K562 (cell line): ENCODE results near the gene MYO10. TPM values are rescaled to one million over a fixed set of nuclear protein-coding genes. Genes with fewer than 3 reads are reported as not detected.

ENCODE experiments used
- ATAC-seq: fragments of 200-7000 bp; cut with Tn5 transposase; 3 replicates; pipeline ENCODE4 v1.9.1; 2020; ENCODE audit warnings: moderate library complexity
- BruUV-seq: library from RNA; stranded (reverse); fragments of 400-500 nt; replicated peaks from 2 replicates; lab custom pipeline; 2021; lab: Mats Ljungman, UMichigan
- CTCF ChIA-PET: fragments of 300-600 bp; formaldehyde crosslinking; extraction: SDS; loops from one replicate; lab custom pipeline; 2021; ENCODE audit warnings: low intra/inter-chr PET ratio; lab: Yijun Ruan, JAX
- POLR2A ChIA-PET: fragments of 300-600, 350-650 bp; sonication (Branson Sonifier 250); formaldehyde crosslinking; extraction: SDS; loops from one replicate; lab custom pipeline; 2021; ENCODE audit warnings: antibody characterized with exemption, inconsistent platforms; lab: Yijun Ruan, JAX
- DNase-seq, 4 experiments: peaks; one replicate each; pipeline versions ENCODE4 v3.0.0 to v3.0.0-alpha.2; 2011 to 2018; ENCODE audit warnings: low spot score in 3 of 4, mixed read lengths in 3 of 4; ENCODE audit errors: extremely low read depth in 1 of 4
- FAIRE-seq: peaks from 2 replicates; lab custom pipeline; 2011; peaks lifted over from hg19 to GRCh38; lab: Jason Lieb, UNC
- H2AFZ ChIP-seq: 2 replicates; pipeline ENCODE4 v1.6.0; 2011; ENCODE audit warnings: low read depth, low read length, control low read depth, inconsistent platforms
- H3K27ac ChIP-seq: fragments of 200-600 bp; 3 replicates; pipeline ENCODE4 v1.8.0; 2011; ENCODE audit warnings: low read depth, mild to moderate bottlenecking, control low read depth, inconsistent platforms, low read length, moderate library complexity, mixed read lengths; ENCODE audit errors: extremely low read depth
- H3K27me3 ChIP-seq, 2 experiments: fragments of 300-600 bp in 1 of 2; 2 replicates in 1 of 2; 3 replicates in 1 of 2; pipeline versions ENCODE4 v1.6.0 to v1.8.0; 2011; ENCODE audit warnings: inconsistent platforms in 2 of 2, low read length in 2 of 2, mild to moderate bottlenecking in 1 of 2, mixed read lengths in 1 of 2, moderate library complexity in 1 of 2; ENCODE audit not compliant: control insufficient read depth in 2 of 2, insufficient read depth in 2 of 2
- H3K36me3 ChIP-seq: fragments of 300-600 bp; 3 replicates; pipeline ENCODE4 v1.8.0; 2011; ENCODE audit warnings: mild to moderate bottlenecking, low read length, inconsistent platforms; ENCODE audit not compliant: control insufficient read depth, insufficient read depth
- H3K4me1 ChIP-seq, 2 experiments: fragments of 200-600 bp in 1 of 2; replicated peaks in 1 of 2; 2 replicates in 1 of 2; 3 replicates in 1 of 2; pipeline versions ENCODE4 v1.5.1 to v1.8.0; 2011; ENCODE audit warnings: inconsistent platforms in 2 of 2, low read length in 2 of 2, mild to moderate bottlenecking in 1 of 2, mixed read lengths in 1 of 2, moderate library complexity in 1 of 2; ENCODE audit not compliant: control insufficient read depth in 2 of 2, insufficient read depth in 2 of 2
- H3K4me2 ChIP-seq: 2 replicates; pipeline ENCODE4 v1.6.1; 2011; ENCODE audit warnings: low read length, control low read depth, inconsistent platforms, mixed read lengths; ENCODE audit not compliant: insufficient read depth
- H3K4me3 ChIP-seq: fragments of 200-600 bp; sonication (generic), shearing (Covaris generic); 2 replicates; pipeline ENCODE4 v1.5.1; 2016; ENCODE audit warnings: control low read depth, inconsistent platforms
- H3K79me2 ChIP-seq: fragments of 200-600 bp; 3 replicates; pipeline ENCODE4 v1.8.0; 2011; ENCODE audit warnings: low read length, inconsistent platforms; ENCODE audit not compliant: control insufficient read depth, insufficient read depth
- H3K9ac ChIP-seq, 2 experiments: 2 replicates each; pipeline versions ENCODE4 v1.6.0 to v1.6.1; 2011; ENCODE audit warnings: low read depth in 2 of 2, low read length in 2 of 2, control low read depth in 1 of 2, inconsistent platforms in 1 of 2, mild to moderate bottlenecking in 1 of 2, mixed read lengths in 1 of 2; ENCODE audit not compliant: insufficient read depth in 1 of 2
- H3K9me1 ChIP-seq: one replicate; pipeline ENCODE4 v1.6.0; 2011; ENCODE audit warnings: inconsistent platforms, mild to moderate bottlenecking, low read length, moderate library complexity; ENCODE audit not compliant: control insufficient read depth, insufficient read depth
- H3K9me3 ChIP-seq: replicated peaks from 2 replicates; pipeline ENCODE4 v1.5.1; 2011; ENCODE audit warnings: low read depth, low read length, inconsistent platforms; ENCODE audit not compliant: control insufficient read depth, insufficient read depth
- H4K20me1 ChIP-seq: replicated peaks from 2 replicates; pipeline ENCODE4 v1.6.1; 2011; ENCODE audit warnings: low read length, inconsistent platforms, mixed read lengths; ENCODE audit not compliant: control insufficient read depth, insufficient read depth
- BRCA1 ChIP-seq, 2 experiments: fragments of 450-650 bp in 1 of 2; sonication (generic) in 1 of 2; formaldehyde crosslinking in 1 of 2; IDR thresholded peaks; 2 replicates each; pipeline versions ENCODE4 v1.5.0 to v1.6.1; 2017 to 2020; ENCODE audit warnings: mild to moderate bottlenecking in 1 of 2, missing genetic modification reagents in 1 of 2
- ESRRA ChIP-seq: fragments of 450-650 bp; IDR thresholded peaks from 2 replicates; pipeline ENCODE4 v1.6.1; 2014; ENCODE audit warnings: low read depth, mild to moderate bottlenecking, moderate library complexity, borderline replicate concordance
- ESRRB ChIP-seq: fragments of 250-450 bp; sonication (Bioruptor Pico); IDR thresholded peaks from 2 replicates; pipeline ENCODE4 v1.5.0; 2020; ENCODE audit warnings: mild to moderate bottlenecking, moderate library complexity, borderline replicate concordance
- FOXP1 ChIP-seq: sonication (generic); formaldehyde crosslinking; IDR thresholded peaks from 2 replicates; pipeline ENCODE4 v1.8.0; 2022; ENCODE audit warnings: mild to moderate bottlenecking, missing genetic modification reagents
- GABPB1 ChIP-seq: sonication (generic); formaldehyde crosslinking; IDR thresholded peaks from 2 replicates; pipeline ENCODE4 v1.8.0; 2022; ENCODE audit warnings: mild to moderate bottlenecking, missing genetic modification reagents
- GTF2F1 ChIP-seq: IDR thresholded peaks from 2 replicates; pipeline ENCODE4 v1.6.1; 2011; ENCODE audit warnings: low read depth, low read length, improper control_type of control experiment
- HCFC1 ChIP-seq: IDR thresholded peaks from 2 replicates; pipeline ENCODE4 v1.6.1; 2012; ENCODE audit warnings: low read depth, low read length, improper control_type of control experiment
- KDM1A ChIP-seq, 2 experiments: fragments of 450-650 bp; IDR thresholded peaks; 2 replicates each; pipeline ENCODE4 v1.6.1; 2016; ENCODE audit warnings: mild to moderate bottlenecking in 2 of 2
- MCM7 ChIP-seq, 2 experiments: fragments of 450-650 bp; IDR thresholded peaks; 2 replicates each; pipeline ENCODE4 v1.6.1; 2016 to 2018
- NR2C1 ChIP-seq, 2 experiments: fragments of 450-650 bp; IDR thresholded peaks; 2 replicates each; pipeline ENCODE4 v1.6.1; 2017; ENCODE audit warnings: mild to moderate bottlenecking in 2 of 2, antibody characterized with exemption in 1 of 2, inconsistent platforms in 1 of 2, missing compliant biosample characterization in 1 of 2, missing genetic modification characterization in 1 of 2
- NRF1 ChIP-seq, 2 experiments: fragments of 450-650 bp; IDR thresholded peaks in 1 of 2; conservative IDR thresholded peaks in 1 of 2; 2 replicates each; pipeline ENCODE4 v1.6.1; 2014; ENCODE audit warnings: mild to moderate bottlenecking in 2 of 2
- SRSF3 ChIP-seq: fragments of 200-400 bp; formaldehyde crosslinking; IDR thresholded peaks from 2 replicates; pipeline ENCODE4 v1.6.1; 2016; ENCODE audit warnings: mild to moderate bottlenecking, low read length, moderate library complexity; ENCODE audit not compliant: insufficient read depth
- ZNF165 ChIP-seq: fragments of 250-450 bp; sonication (Bioruptor Pico); IDR thresholded peaks from 2 replicates; pipeline ENCODE4 v1.4.0; 2020; ENCODE audit warnings: borderline replicate concordance
- ZNF707 ChIP-seq: fragments of 250-450 bp; sonication (Bioruptor Pico); conservative IDR thresholded peaks from 2 replicates; pipeline ENCODE4 v1.8.0; 2022; ENCODE audit warnings: inconsistent platforms, mild to moderate bottlenecking, moderate library complexity
- WGBS: fragments of 100-300 bp; shearing (Covaris generic); methylation state at CpG from one replicate; pipeline ENCODE4 v1.1.6; 2016; ENCODE audit warnings: low coverage, mixed read lengths; ENCODE audit not compliant: insufficient coverage; ENCODE audit errors: missing lambda C conversion rate; 5-methylcytosine and 5-hydroxymethylcytosine counted together
- in situ Hi-C: fragments of 300-500 bp; cut with MboI; formaldehyde crosslinking; loops from 4 replicates; pipeline ENCODE4 v1.15.0; 2018; ENCODE audit warnings: inconsistent platforms, mixed read lengths
- intact Hi-C: fragments of 100-400 bp; cut with micrococcal nuclease; formaldehyde crosslinking; loops from 2 replicates; pipeline ENCODE4 v1.14.2; 2022
- polyA plus RNA-seq, 8 experiments: library from polyadenylated mRNA; depleted of rRNA in 4 of 8; stranded (reverse) in 5 of 8; unstranded in 3 of 8; fragments of >200 nt; fragmentation: Nextera tagmentation in 2 of 8; fragmentation: Illumina TruSeq in 1 of 8; extraction: Ambion mirVana in 2 of 8; extraction: Trizol in 1 of 8; gene quantifications; 2 replicates each; pipeline versions ENCODE4 v1.2.1 to v1.2.3, GENCODE V29; 2011 to 2014; ENCODE audit warnings: inconsistent platforms in 1 of 8, missing spikeins in 1 of 8
- total RNA-seq, 7 experiments: library from RNA; depleted of rRNA in 6 of 7; stranded (reverse); fragments of >200 nt in 6 of 7; fragmentation: Illumina TruSeq in 2 of 7; extraction: Trizol in 2 of 7; gene quantifications; 2 replicates each; pipeline versions ENCODE4 v1.2.1 to v1.2.3, GENCODE V29; 2011 to 2021; ENCODE audit warnings: low replicate concordance in 1 of 7
- TF ChIP-seq, protein P1 (sequence below): fragments of 250-450 bp; sonication (Bioruptor Pico); IDR thresholded peaks from 2 replicates; pipeline ENCODE4 v1.4.0; 2020; ENCODE audit warnings: mild to moderate bottlenecking

The MYO10 gene
- total and polyA plus RNA-seq, 9 of the 15 experiments (the other 6 are each of a cell fraction or from before 2014, with no cell fraction given) = 0.04 to 0.24 TPM; not detected in 7

DNA sequence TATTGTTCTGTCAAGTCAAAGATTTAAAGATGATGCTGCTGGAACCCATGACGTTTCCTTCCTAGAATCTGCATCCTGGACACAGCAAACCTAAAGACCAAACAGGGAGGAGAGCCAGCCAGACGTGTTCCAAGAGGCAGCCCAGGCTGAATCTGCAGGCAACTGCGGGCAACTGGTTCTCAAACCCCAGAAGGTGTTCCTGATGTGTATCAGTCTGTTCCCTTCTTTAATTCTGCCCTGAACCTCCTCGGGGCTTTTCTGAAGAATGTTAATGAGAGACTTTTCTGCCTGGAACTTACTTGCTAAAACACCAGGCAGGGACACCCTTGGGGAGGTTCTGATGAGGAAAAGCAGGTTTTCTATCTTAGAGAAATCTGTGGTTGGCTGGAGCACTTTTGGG lies 186.5 kb downstream of the MYO10 start:
- Histone ChIP-seq H2AFZ (no peak overlapping the region), H3K27me3 (peaks cover under 1 to 5% of the 10 kb centered on the region in 2 experiments; a peak in 3 of 5 replicates), H3K9ac (no peak overlapping the region), H3K4me1 (no peaks in the 10 kb centered on the region), H3K9me3 (no peaks in the 10 kb centered on the region), H3K4me3 (no peak overlapping the region), H4K20me1 (no peaks in the 10 kb centered on the region), H3K9me1 (no peaks in the 10 kb centered on the region), H3K27ac (no peak overlapping the region), H3K4me2 (no peak overlapping the region), H3K79me2 (no peaks in the 10 kb centered on the region), H3K36me3 (no peaks in the 10 kb centered on the region)
- DNase-seq = no peak
- 0% methylated on average over 4 of the region's 4 CpGs for WGBS
- CTCF ChIA-PET = no interaction called here
- intact Hi-C loops = no loop called here
- BruUV-seq = no TSS peak
- in situ Hi-C loops = no loop called here
- FAIRE-seq = no peak
- POLR2A ChIA-PET = no interaction called here
- ATAC-seq = no peak
- TF ChIP-seq, protein P1, sequence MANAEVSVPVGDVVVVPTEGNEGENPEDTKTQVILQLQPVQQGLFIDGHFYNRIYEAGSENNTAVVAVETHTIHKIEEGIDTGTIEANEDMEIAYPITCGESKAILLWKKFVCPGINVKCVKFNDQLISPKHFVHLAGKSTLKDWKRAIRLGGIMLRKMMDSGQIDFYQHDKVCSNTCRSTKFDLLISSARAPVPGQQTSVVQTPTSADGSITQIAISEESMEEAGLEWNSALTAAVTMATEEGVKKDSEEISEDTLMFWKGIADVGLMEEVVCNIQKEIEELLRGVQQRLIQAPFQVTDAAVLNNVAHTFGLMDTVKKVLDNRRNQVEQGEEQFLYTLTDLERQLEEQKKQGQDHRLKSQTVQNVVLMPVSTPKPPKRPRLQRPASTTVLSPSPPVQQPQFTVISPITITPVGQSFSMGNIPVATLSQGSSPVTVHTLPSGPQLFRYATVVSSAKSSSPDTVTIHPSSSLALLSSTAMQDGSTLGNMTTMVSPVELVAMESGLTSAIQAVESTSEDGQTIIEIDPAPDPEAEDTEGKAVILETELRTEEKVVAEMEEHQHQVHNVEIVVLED (CRISPR knock-in tag) = no peak
- TF ChIP-seq NR2C1 (IDR thresholded peaks at IDR 0.05) = no peak
- TF ChIP-seq NR2C1 (tag; IDR thresholded peaks at IDR 0.05) = no peak
- no peak for TF ChIP-seq ZNF165 (CRISPR knock-in tag)
- no peak for TF ChIP-seq BRCA1 (IDR thresholded peaks at IDR 0.05)
- no peak for TF ChIP-seq BRCA1 (CRISPR knock-in tag; IDR thresholded peaks at IDR 0.05)
- no peak for TF ChIP-seq SRSF3
- no peak for TF ChIP-seq ESRRA
- no peak for TF ChIP-seq ESRRB (CRISPR knock-in tag)
- no peak for TF ChIP-seq HCFC1
- TF ChIP-seq FOXP1 (CRISPR knock-in tag) = no peak
- TF ChIP-seq KDM1A (IDR thresholded peaks at IDR 0.05) = no peak
- TF ChIP-seq GTF2F1 = no peak
- TF ChIP-seq MCM7 (IDR thresholded peaks at IDR 0.05) = no peak
- no peak for TF ChIP-seq NRF1 (conservative IDR thresholded peaks at IDR 0.05 in 1 of 2, IDR thresholded peaks at IDR 0.05 in 1 of 2)
- TF ChIP-seq GABPB1 (CRISPR knock-in tag) = no peak
- no peak for TF ChIP-seq ZNF707 (CRISPR knock-in tag)
